GM12878 (cell line): ENCODE data around the gene RSPRY1.

Experiments
- EP300 ChIP-seq, 2 experiments: fragments of 150-350 bp in 1 of 2; IDR thresholded peaks; 2 replicates each; pipeline ENCODE4 v1.6.1; 2011 to 2012; ENCODE audit warnings: low read depth in 2 of 2, low read length in 2 of 2, borderline replicate concordance in 1 of 2, improper control_type of control experiment in 1 of 2, inconsistent platforms in 1 of 2; ENCODE audit not compliant: control insufficient read depth in 1 of 2
- EZH2 ChIP-seq: IDR thresholded peaks from 2 replicates; pipeline ENCODE4 v1.6.1; 2012; ENCODE audit warnings: low read depth, mild to moderate bottlenecking, control low read depth, inconsistent platforms, low read length, borderline replicate concordance; ENCODE audit not compliant: control insufficient read depth
- HCFC1 ChIP-seq: fragments of 150-350 bp; IDR thresholded peaks from 2 replicates; pipeline ENCODE4 v1.6.1; 2014; ENCODE audit warnings: low read length
- JUND ChIP-seq: IDR thresholded peaks from 2 replicates; pipeline ENCODE4 v1.6.1; 2012; ENCODE audit warnings: low read depth, mild to moderate bottlenecking, low read length, improper control_type of control experiment, moderate library complexity
- ZNF274 ChIP-seq: IDR thresholded peaks from one replicate; pipeline ENCODE4 v1.8.0; 2011; ENCODE audit not compliant: insufficient read length, insufficient read depth
- TF ChIP-seq, protein P1 (sequence below), 3 experiments: IDR thresholded peaks in 2 of 3; conservative IDR thresholded peaks in 1 of 3; 2 replicates each; pipeline ENCODE4 v1.5.1; 2011; ENCODE audit warnings: low read depth in 3 of 3, low read length in 3 of 3, mild to moderate bottlenecking in 3 of 3, control low read depth in 2 of 3, moderate library complexity in 2 of 3, inconsistent platforms in 1 of 3, mixed read lengths in 1 of 3; ENCODE audit not compliant: control insufficient read depth in 2 of 3, insufficient read depth in 1 of 3; ENCODE audit errors: extremely low read depth in 1 of 3
- TF ChIP-seq, protein P2 (sequence below): IDR thresholded peaks from 2 replicates; pipeline ENCODE4 v1.6.1; 2011; ENCODE audit warnings: borderline replicate concordance, low read depth, mild to moderate bottlenecking, moderate library complexity, mixed read lengths, low read length; ENCODE audit not compliant: insufficient read depth; ENCODE audit errors: extremely low read length

- TF ChIP-seq, protein P1, sequence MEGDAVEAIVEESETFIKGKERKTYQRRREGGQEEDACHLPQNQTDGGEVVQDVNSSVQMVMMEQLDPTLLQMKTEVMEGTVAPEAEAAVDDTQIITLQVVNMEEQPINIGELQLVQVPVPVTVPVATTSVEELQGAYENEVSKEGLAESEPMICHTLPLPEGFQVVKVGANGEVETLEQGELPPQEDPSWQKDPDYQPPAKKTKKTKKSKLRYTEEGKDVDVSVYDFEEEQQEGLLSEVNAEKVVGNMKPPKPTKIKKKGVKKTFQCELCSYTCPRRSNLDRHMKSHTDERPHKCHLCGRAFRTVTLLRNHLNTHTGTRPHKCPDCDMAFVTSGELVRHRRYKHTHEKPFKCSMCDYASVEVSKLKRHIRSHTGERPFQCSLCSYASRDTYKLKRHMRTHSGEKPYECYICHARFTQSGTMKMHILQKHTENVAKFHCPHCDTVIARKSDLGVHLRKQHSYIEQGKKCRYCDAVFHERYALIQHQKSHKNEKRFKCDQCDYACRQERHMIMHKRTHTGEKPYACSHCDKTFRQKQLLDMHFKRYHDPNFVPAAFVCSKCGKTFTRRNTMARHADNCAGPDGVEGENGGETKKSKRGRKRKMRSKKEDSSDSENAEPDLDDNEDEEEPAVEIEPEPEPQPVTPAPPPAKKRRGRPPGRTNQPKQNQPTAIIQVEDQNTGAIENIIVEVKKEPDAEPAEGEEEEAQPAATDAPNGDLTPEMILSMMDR (IDR thresholded peaks at IDR 0.05 in 2 of 3, conservative IDR thresholded peaks at IDR 0.05 in 1 of 3; ENCODE audit: control insufficient read depth in 2 of 3, extremely low read depth in 1 of 3, insufficient read depth in 1 of 3, low read depth in 3 of 3, low read length in 3 of 3) = no peak
- TF ChIP-seq EP300 (IDR thresholded peaks at IDR 0.05; ENCODE audit: borderline replicate concordance in 1 of 2, control insufficient read depth in 1 of 2, low read depth in 2 of 2, low read length in 2 of 2) = no peak
- TF ChIP-seq, protein P2, sequence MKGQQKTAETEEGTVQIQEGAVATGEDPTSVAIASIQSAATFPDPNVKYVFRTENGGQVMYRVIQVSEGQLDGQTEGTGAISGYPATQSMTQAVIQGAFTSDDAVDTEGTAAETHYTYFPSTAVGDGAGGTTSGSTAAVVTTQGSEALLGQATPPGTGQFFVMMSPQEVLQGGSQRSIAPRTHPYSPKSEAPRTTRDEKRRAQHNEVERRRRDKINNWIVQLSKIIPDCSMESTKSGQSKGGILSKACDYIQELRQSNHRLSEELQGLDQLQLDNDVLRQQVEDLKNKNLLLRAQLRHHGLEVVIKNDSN = no peak
- TF ChIP-seq ZNF274 = no peak
- no peak for TF ChIP-seq HCFC1
- TF ChIP-seq JUND = no peak
- TF ChIP-seq EZH2 = no peak
These were observed 52.6 kb downstream of the RSPRY1 start for GRCh38 chr16:57238682-57239081.
